Measurements from ENCODE around the gene ADAM33.

Gene ADAM33

GRCh38 chr20:3716195-3716834, 34.5 kb upstream of the ADAM33 start:
- Histone ChIP-seq H3K27me3 (ENCODE audit: low read depth) (peaks cover 5% of the 10 kb centered on the region), H3K4me3 (no peak overlapping the region), H3K9me3 (no peaks in the 10 kb centered on the region), H3K36me3 (replicated peaks) (no peaks in the 10 kb centered on the region), H3K4me1 (no peaks in the 10 kb centered on the region)
- DNase-seq (ENCODE audit: low spot score in 2 of 2) = peak; percentile 40 to 69
- in situ Hi-C loops (cut with MboI; ENCODE audit: low sequenced_read_pairs) = no loop called here

GRCh38 chr20:3714092-3714491, 32.3 kb upstream of the ADAM33 start:
- no peak for DNase-seq (ENCODE audit: low spot score in 2 of 2)
- Histone ChIP-seq H3K9me3 (no peaks in the 10 kb centered on the region), H3K4me1 (no peaks in the 10 kb centered on the region), H3K36me3 (replicated peaks) (no peaks in the 10 kb centered on the region), H3K27me3 (ENCODE audit: low read depth) (no peaks in the 10 kb centered on the region; the same call in 1 of the 2 replicates), H3K4me3 (no peak overlapping the region)
- in situ Hi-C loops (cut with MboI; ENCODE audit: low sequenced_read_pairs) = loop anchor here (5.0 kb wide), 1 partner anchor 37 kb away; no protein-coding TSS in a partner anchor

- no peaks in the 10 kb centered on the region for H3K4me1 ChIP-seq
- no peaks in the 10 kb centered on the region for H3K36me3 ChIP-seq (replicated peaks)
- in situ Hi-C loops (cut with MboI; ENCODE audit: low sequenced_read_pairs) = loop anchor here (5.0 kb wide), 1 partner anchor 35 kb away; no protein-coding TSS in a partner anchor
Observed at GRCh38 chr20:3712279-3712873, 30.6 kb upstream of the ADAM33 start, which contains the start of gene SIGLEC1. SIGLEC1 (minus strand) TSS chr20:3712600; CDS start chr20:3707128, 5,472 bp downstream.

GRCh38 chr20:3711484-3711941, 29.7 kb upstream of the ADAM33 start:
- Histone ChIP-seq H3K9me3 (no peaks in the 10 kb centered on the region), H3K4me3 (no peak overlapping the region), H3K4me1 (no peaks in the 10 kb centered on the region), H3K36me3 (replicated peaks) (no peaks in the 10 kb centered on the region), H3K27me3 (ENCODE audit: low read depth) (no peaks in the 10 kb centered on the region)
- no peak for DNase-seq (ENCODE audit: low spot score in 2 of 2)
- in situ Hi-C loops (cut with MboI; ENCODE audit: low sequenced_read_pairs) = loop anchor here (5.0 kb wide), 1 partner anchor 34 kb away; no protein-coding TSS in a partner anchor

More at GRCh38 chr20:3712279-3712873, 30.6 kb upstream of the ADAM33 start, which contains the start of gene SIGLEC1:
- Histone ChIP-seq H3K9me3 (no peaks in the 10 kb centered on the region), H3K27me3 (ENCODE audit: low read depth) (no peaks in the 10 kb centered on the region), H3K4me3 (no peak within 1 kb of the TSS)
- DNase-seq (ENCODE audit: low spot score in 2 of 2) = no peak

- in situ Hi-C loops (cut with MboI; ENCODE audit: low sequenced_read_pairs) = loop anchor here (5.0 kb wide), 1 partner anchor 34 kb away; no protein-coding TSS in a partner anchor
- DNase-seq (ENCODE audit: low spot score in 2 of 2) = peak in 1 of 2 experiments; percentile 86
- no peak overlapping the region for H3K4me3 ChIP-seq
Observed at GRCh38 chr20:3710703-3711483, 29.1 kb upstream of the ADAM33 start.

GRCh38 chr20:3710011-3710466, 28.2 kb upstream of the ADAM33 start:
- in situ Hi-C loops (cut with MboI; ENCODE audit: low sequenced_read_pairs) = loop anchor here (5.0 kb wide), 1 partner anchor 33 kb away; no protein-coding TSS in a partner anchor
- Histone ChIP-seq H3K9me3 (no peaks in the 10 kb centered on the region), H3K4me1 (no peaks in the 10 kb centered on the region), H3K27me3 (ENCODE audit: low read depth) (no peaks in the 10 kb centered on the region), H3K4me3 (no peak overlapping the region), H3K36me3 (replicated peaks) (no peaks in the 10 kb centered on the region)
- DNase-seq (ENCODE audit: low spot score in 2 of 2) = no peak

More at GRCh38 chr20:3710703-3711483, 29.1 kb upstream of the ADAM33 start:
- H3K9me3 ChIP-seq = no peaks in the 10 kb centered on the region
- no peaks in the 10 kb centered on the region for H3K27me3 ChIP-seq (ENCODE audit: low read depth)
- H3K4me1 ChIP-seq = no peaks in the 10 kb centered on the region
- no peaks in the 10 kb centered on the region for H3K36me3 ChIP-seq (replicated peaks)

GRCh38 chr20:3707508-3707899, 25.7 kb upstream of the ADAM33 start:
- H3K36me3 ChIP-seq (replicated peaks) = no peaks in the 10 kb centered on the region
- no peaks in the 10 kb centered on the region for H3K4me1 ChIP-seq
- no peak overlapping the region for H3K4me3 ChIP-seq
- no peaks in the 10 kb centered on the region for H3K27me3 ChIP-seq (ENCODE audit: low read depth)
- in situ Hi-C loops (cut with MboI; ENCODE audit: low sequenced_read_pairs) = loop anchor here (10.0 kb wide), 1 partner anchor 143 kb away; no protein-coding TSS in a partner anchor
- DNase-seq (ENCODE audit: low spot score in 2 of 2) = no peak
- no peaks in the 10 kb centered on the region for H3K9me3 ChIP-seq

- Histone ChIP-seq H3K36me3 (replicated peaks) (no peaks in the 10 kb centered on the region), H3K27me3 (ENCODE audit: low read depth) (no peaks in the 10 kb centered on the region), H3K4me1 (no peaks in the 10 kb centered on the region), H3K4me3 (no peak overlapping the region), H3K9me3 (no peaks in the 10 kb centered on the region)
- no peak for DNase-seq (ENCODE audit: low spot score in 2 of 2)
- in situ Hi-C loops (cut with MboI; ENCODE audit: low sequenced_read_pairs) = loop anchor here (10.0 kb wide), 1 partner anchor 142 kb away; no protein-coding TSS in a partner anchor
Observed at GRCh38 chr20:3706774-3707507, 25.1 kb upstream of the ADAM33 start.

- H3K4me3 ChIP-seq = no peak overlapping the region
- no peaks in the 10 kb centered on the region for H3K27me3 ChIP-seq (ENCODE audit: low read depth)
- DNase-seq (ENCODE audit: low spot score in 2 of 2) = no peak
- H3K9me3 ChIP-seq = no peaks in the 10 kb centered on the region
- no peaks in the 10 kb centered on the region for H3K4me1 ChIP-seq
- no peaks in the 10 kb centered on the region for H3K36me3 ChIP-seq (replicated peaks)
- in situ Hi-C loops (cut with MboI; ENCODE audit: low sequenced_read_pairs) = loop anchor here (10.0 kb wide), 1 partner anchor 141 kb away; no protein-coding TSS in a partner anchor
Observed at GRCh38 chr20:3705970-3706739, 24.3 kb upstream of the ADAM33 start.

GRCh38 chr20:3705491-3705969, 23.7 kb upstream of the ADAM33 start:
- in situ Hi-C loops (cut with MboI; ENCODE audit: low sequenced_read_pairs) = loop anchor here (10.0 kb wide), 1 partner anchor 141 kb away; no protein-coding TSS in a partner anchor
- Histone ChIP-seq H3K27me3 (ENCODE audit: low read depth) (no peaks in the 10 kb centered on the region), H3K4me1 (no peaks in the 10 kb centered on the region), H3K36me3 (replicated peaks) (no peaks in the 10 kb centered on the region), H3K9me3 (no peaks in the 10 kb centered on the region), H3K4me3 (no peak overlapping the region)
- no peak for DNase-seq (ENCODE audit: low spot score in 2 of 2)

GRCh38 chr20:3704087-3704486, 22.3 kb upstream of the ADAM33 start:
- in situ Hi-C loops (cut with MboI; ENCODE audit: low sequenced_read_pairs) = loop anchor here (10.0 kb wide), 1 partner anchor 139 kb away; no protein-coding TSS in a partner anchor
- no peaks in the 10 kb centered on the region for H3K36me3 ChIP-seq (replicated peaks)

More at GRCh38 chr20:3704087-3704486, 22.3 kb upstream of the ADAM33 start:
- no peaks in the 10 kb centered on the region for H3K4me1 ChIP-seq
- no peak for DNase-seq (ENCODE audit: low spot score in 2 of 2)
- H3K4me3 ChIP-seq = no peak overlapping the region
- H3K27me3 ChIP-seq (ENCODE audit: low read depth) = no peaks in the 10 kb centered on the region
- no peaks in the 10 kb centered on the region for H3K9me3 ChIP-seq

Data from HAP-1 (cell line).